Parathyroid adenoma (tissue), 2 donors: ENCODE results near the gene AVL9.

ENCODE experiments used
- H2AFZ ChIP-seq: fragments of 300-600 bp; sonication (generic); one replicate; pipeline ENCODE4 v1.7.0; 2017; ENCODE audit warnings: antibody characterized with exemption, mild to moderate bottlenecking
- H3K27ac ChIP-seq: fragments of 300-600 bp; sonication (generic); one replicate; pipeline ENCODE4 v1.7.0; 2017
- H3K27me3 ChIP-seq: fragments of 300-600 bp; sonication (generic); one replicate; pipeline ENCODE4 v1.7.0; 2017; ENCODE audit warnings: low read length; ENCODE audit not compliant: control insufficient read depth, insufficient read depth
- H3K36me3 ChIP-seq: fragments of 300-600 bp; sonication (generic); one replicate; pipeline ENCODE4 v1.7.0; 2017; ENCODE audit warnings: low read length; ENCODE audit not compliant: control insufficient read depth, insufficient read depth
- H3K4me1 ChIP-seq: fragments of 300-600 bp; sonication (generic); one replicate; pipeline ENCODE4 v1.7.0; 2017; ENCODE audit warnings: control low read depth
- H3K4me2 ChIP-seq: fragments of 300-600 bp; sonication (generic); one replicate; pipeline ENCODE4 v1.7.0; 2017; ENCODE audit warnings: low read length
- H3K4me3 ChIP-seq: fragments of 300-600 bp; sonication (generic); one replicate; pipeline ENCODE4 v1.7.0; 2017; ENCODE audit warnings: low read depth, low read length
- H3K79me2 ChIP-seq: fragments of 300-600 bp; sonication (generic); one replicate; pipeline ENCODE4 v1.7.0; 2017; ENCODE audit warnings: control low read depth
- H3K9ac ChIP-seq: fragments of 300-600 bp; sonication (generic); one replicate; pipeline ENCODE4 v1.7.0; 2017; ENCODE audit warnings: mild to moderate bottlenecking
- H3K9me3 ChIP-seq: fragments of 300-600 bp; sonication (generic); one replicate; pipeline ENCODE4 v1.7.0; 2017; ENCODE audit warnings: low read length; ENCODE audit not compliant: control insufficient read depth
- TF ChIP-seq, protein P1 (sequence below): fragments of 300-600 bp; sonication (generic); IDR thresholded peaks from one replicate; pipeline ENCODE4 v1.7.0; 2017; ENCODE audit warnings: antibody characterized with exemption, mild to moderate bottlenecking
- donor health status: primary hyperparathyroidism.

The AVL9 gene

DNA sequence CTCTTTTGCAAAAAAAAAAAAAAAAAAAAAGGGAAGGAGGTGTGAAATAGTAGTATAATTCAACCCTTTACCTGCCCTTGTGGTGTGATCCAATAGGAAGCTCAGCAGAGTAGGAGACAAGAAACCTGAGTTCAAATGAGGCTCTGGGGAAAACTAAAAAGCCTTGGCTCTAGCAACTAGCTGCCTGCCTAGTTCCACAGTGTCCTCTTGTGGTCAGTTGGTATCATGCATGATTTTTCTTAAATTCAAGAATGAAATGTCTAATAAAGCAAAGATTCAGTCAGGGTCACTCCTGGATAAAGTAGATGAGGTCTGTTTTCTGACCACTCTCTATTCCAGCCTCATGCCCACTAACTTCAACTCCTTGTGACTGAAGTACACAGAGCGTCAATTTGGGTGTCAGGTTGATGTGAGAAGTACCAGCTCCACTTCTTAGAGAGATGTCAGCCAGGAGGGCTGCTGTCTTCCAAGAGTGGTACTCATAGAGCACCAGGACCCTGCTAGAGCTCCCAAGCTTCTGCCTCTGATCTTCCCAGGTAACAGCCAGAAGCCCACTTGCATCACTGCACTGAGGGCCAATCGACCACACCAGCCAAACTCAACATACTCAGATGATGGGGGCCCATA is 15.6 kb upstream of the AVL9 start:
- Histone ChIP-seq H3K4me3 (no peak overlapping the region), H3K9ac (no peak overlapping the region), H3K27me3 (no peaks in the 10 kb centered on the region), H2AFZ (no peak overlapping the region), H3K79me2 (no peaks in the 10 kb centered on the region), H3K9me3 (no peaks in the 10 kb centered on the region), H3K36me3 (no peaks in the 10 kb centered on the region), H3K27ac (no peak overlapping the region), H3K4me2 (no peak overlapping the region), H3K4me1 (no peaks in the 10 kb centered on the region)
- TF ChIP-seq, protein P1, sequence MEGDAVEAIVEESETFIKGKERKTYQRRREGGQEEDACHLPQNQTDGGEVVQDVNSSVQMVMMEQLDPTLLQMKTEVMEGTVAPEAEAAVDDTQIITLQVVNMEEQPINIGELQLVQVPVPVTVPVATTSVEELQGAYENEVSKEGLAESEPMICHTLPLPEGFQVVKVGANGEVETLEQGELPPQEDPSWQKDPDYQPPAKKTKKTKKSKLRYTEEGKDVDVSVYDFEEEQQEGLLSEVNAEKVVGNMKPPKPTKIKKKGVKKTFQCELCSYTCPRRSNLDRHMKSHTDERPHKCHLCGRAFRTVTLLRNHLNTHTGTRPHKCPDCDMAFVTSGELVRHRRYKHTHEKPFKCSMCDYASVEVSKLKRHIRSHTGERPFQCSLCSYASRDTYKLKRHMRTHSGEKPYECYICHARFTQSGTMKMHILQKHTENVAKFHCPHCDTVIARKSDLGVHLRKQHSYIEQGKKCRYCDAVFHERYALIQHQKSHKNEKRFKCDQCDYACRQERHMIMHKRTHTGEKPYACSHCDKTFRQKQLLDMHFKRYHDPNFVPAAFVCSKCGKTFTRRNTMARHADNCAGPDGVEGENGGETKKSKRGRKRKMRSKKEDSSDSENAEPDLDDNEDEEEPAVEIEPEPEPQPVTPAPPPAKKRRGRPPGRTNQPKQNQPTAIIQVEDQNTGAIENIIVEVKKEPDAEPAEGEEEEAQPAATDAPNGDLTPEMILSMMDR: peak; percentile 42

DNA sequence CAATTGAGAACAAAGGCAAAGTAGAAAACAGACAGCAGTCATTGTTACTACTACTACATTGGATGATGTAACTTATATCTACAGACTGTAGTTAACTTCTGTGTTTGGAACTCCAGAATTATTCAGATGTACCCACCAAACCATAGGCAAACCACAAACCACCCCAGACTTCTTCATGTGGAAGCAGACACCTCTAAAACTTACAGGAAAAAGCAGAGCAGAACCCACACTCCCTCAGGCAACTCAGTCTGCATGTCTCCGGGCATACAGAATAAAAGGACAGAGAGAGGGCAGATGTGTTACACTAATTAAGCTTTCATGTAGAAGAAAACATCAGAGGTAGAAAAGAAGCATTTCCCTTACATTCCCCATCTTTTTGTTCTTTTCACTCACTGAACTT is 14.1 kb upstream of the AVL9 start:
- H3K9me3 ChIP-seq: no peaks in the 10 kb centered on the region
- no peak overlapping the region for H3K4me3 ChIP-seq
- no peak overlapping the region for H3K9ac ChIP-seq
- no peaks in the 10 kb centered on the region for H3K36me3 ChIP-seq
- no peak overlapping the region for H2AFZ ChIP-seq
- TF ChIP-seq, protein P1: no peak
- no peaks in the 10 kb centered on the region for H3K27me3 ChIP-seq
- no peaks in the 10 kb centered on the region for H3K79me2 ChIP-seq
- no peaks in the 10 kb centered on the region for H3K4me1 ChIP-seq
- H3K27ac ChIP-seq: no peak overlapping the region
- H3K4me2 ChIP-seq: no peak overlapping the region

DNA sequence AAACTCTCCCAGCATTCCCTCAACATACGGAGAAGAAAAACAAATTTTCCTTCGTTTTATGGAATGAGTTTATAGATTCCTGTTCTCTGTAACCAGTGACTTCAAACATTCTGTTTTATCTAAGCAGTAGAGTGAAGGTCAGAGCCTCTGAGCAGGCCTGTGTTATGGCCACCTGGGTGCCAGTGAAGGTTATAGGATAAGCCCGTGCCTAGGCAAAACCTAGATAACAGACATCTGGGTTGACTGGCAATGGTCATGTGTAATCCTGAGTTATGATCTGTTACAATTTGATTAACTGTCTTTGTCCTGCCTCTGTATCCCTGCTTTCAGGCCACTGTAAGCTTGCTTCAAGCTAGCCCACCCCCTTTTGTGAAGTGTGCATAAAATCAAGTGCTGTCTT is 13.4 kb upstream of the AVL9 start:
- Histone ChIP-seq H3K4me3 (no peak overlapping the region), H3K4me1 (no peaks in the 10 kb centered on the region), H3K36me3 (no peaks in the 10 kb centered on the region), H3K27ac (no peak overlapping the region), H3K9ac (no peak overlapping the region), H3K79me2 (no peaks in the 10 kb centered on the region), H3K27me3 (no peaks in the 10 kb centered on the region), H2AFZ (no peak overlapping the region), H3K9me3 (no peaks in the 10 kb centered on the region), H3K4me2 (no peak overlapping the region)
- TF ChIP-seq, protein P1: no peak

DNA sequence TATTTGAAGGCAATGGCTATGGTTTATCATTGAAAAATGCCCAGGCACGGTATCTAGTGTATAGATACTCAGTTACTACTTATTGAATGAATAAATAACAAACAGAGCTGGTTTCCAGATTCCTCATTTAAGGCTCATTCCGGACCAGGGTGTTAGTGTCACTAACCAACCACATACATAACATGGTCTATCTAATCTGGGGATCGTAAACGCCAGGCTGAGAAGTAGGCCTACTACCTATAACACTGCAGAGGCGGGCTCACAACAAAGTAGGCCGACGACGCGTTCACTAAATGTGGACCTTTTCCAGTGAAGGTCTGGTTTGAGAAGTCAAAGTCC is 5.5 kb upstream of the AVL9 start:
- peak overlapping the region; percentile 91 for H2AFZ ChIP-seq
- no peaks in the 10 kb centered on the region for H3K4me1 ChIP-seq
- H3K36me3 ChIP-seq: no peaks in the 10 kb centered on the region
- H3K4me2 ChIP-seq: peak overlapping the region; percentile 72
- H3K27ac ChIP-seq: peak overlapping the region; percentile 85
- no peak overlapping the region for H3K9ac ChIP-seq
- no peaks in the 10 kb centered on the region for H3K9me3 ChIP-seq
- H3K79me2 ChIP-seq: peaks cover under 1% of the 10 kb centered on the region
- TF ChIP-seq, protein P1: no peak
- H3K4me3 ChIP-seq: peak overlapping the region; percentile 57
- H3K27me3 ChIP-seq: no peaks in the 10 kb centered on the region

DNA sequence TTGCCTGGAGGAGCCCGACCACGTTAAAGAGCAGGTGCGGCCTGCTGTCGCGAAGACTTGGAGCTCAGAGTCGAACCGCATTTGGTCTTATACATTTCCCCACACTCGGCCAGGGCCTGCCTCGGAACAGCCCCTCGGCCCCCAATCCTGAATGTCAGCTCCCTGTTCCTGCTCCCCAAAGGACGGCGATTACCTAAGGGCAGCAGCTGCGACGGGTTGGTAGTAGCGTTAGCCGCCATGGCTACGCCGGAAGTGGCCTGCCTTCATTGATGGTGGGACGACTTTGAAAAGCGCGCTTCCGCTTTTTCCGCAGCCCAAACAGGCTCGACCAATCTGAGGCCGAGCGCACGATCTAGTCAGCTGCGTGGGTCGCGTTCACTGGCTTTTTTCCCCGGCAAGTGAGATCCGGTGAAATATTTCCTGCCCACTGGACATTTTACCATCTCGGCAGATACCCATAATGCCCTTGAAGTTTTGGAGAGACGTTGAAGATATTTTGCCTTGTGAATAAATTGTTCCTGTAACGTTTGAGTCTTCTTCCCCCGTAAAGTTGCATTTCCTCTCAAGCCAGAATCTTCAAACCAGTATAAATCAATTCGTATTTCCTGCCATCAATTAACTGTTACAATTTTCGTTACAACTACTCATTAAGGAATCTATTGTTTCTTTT is 5.0 kb upstream of the AVL9 start, which contains the start of gene LSM5:
LSM5 (minus strand) TSS at position 254 of the 670 bp plus-strand sequence; CDS start at position 239, 15 bp downstream.
- TF ChIP-seq, protein P1: no peak
- H3K9me3 ChIP-seq: no peaks in the 10 kb centered on the region
- no peak within 1 kb of the TSS for H3K9ac ChIP-seq
- H2AFZ ChIP-seq: peak within 1 kb of the TSS; percentile 91
- peak within 1 kb of the TSS; percentile 85 for H3K27ac ChIP-seq
- peak within 1 kb of the TSS; percentile 57 for H3K4me3 ChIP-seq
- H3K79me2 ChIP-seq: peaks cover 2% of the 10 kb centered on the region
- H3K4me2 ChIP-seq: peak within 1 kb of the TSS; percentile 72
- H3K36me3 ChIP-seq: no peaks in the 10 kb centered on the region
- H3K4me1 ChIP-seq: no peaks in the 10 kb centered on the region
- H3K27me3 ChIP-seq: no peaks in the 10 kb centered on the region
